ENCODE results near the gene SMURF1.

The SMURF1 gene

DNA sequence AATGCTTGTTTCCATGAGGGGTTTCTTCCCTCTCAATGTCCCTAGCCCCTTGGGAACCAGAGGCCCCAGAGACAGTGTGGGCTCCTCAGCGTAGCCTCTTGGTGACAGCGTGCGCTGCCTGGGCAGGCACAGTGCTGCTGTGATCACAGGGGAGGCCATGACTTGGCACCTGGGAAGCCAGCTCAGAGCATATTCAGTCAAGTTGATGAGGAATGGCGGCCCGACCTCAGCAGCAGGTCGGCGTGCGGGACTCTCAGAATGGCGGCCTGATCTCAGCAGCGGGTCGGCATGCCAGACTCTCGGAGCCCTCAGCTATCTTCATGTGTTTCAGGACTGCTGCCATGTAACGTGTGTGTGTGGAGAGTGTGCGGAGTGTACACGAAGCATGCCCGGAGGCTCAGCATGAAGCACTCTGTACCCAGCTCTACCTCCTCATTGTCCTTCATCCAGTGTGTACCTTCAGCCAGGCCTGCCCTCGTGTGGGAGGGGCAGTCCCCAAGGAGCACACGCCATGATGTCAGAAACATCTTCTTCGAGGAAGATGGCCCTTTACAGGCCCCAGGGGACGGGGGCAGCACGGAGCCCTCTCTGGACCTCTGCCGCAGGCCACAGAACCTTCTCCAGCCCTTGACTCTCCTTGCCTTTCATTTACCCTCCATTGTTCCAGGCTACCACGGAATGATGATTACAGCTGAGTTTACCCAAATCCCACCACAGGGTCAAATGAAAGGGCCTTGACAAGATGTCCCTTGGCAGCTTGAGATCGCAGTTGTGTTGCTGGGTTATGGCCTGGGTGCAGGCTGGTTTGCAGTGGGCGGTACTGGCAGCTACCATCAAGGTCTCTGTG is 130.4 kb downstream of the SMURF1 start:
- no peak for TF ChIP-seq CTCF (IDR thresholded peaks at IDR 0.05; ENCODE audit: insufficient read depth, low read depth, low read length, missing control alignments)
- DNase-seq (ENCODE audit: low read depth) = no peak
- H3K4me3 ChIP-seq (ENCODE audit: low read length) = no peak overlapping the region

DNA sequence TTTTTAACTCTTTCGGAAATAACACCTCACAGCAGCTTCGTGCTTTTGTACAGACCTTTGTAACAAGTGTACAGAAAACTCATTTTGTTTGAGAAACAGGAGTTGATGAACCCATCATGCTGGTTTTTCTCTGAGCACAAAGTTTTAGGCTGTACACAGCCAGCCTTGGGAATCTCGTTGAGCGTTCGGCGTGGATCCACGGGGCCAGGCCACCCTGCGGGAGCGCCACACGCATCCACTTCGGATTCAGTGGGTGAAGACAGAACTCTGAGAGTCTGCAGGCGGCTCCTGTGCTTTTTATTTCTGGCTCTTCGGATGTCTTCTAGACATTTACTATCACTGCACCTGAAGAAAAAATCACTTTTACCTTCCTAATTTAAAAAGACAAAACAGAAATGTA is 131.2 kb downstream of the SMURF1 start:
- no peak overlapping the region for H3K4me3 ChIP-seq (ENCODE audit: low read length)
- no peak for TF ChIP-seq CTCF (IDR thresholded peaks at IDR 0.05; ENCODE audit: insufficient read depth, low read depth, low read length, missing control alignments)
- no peak for DNase-seq (ENCODE audit: low read depth)

DNA sequence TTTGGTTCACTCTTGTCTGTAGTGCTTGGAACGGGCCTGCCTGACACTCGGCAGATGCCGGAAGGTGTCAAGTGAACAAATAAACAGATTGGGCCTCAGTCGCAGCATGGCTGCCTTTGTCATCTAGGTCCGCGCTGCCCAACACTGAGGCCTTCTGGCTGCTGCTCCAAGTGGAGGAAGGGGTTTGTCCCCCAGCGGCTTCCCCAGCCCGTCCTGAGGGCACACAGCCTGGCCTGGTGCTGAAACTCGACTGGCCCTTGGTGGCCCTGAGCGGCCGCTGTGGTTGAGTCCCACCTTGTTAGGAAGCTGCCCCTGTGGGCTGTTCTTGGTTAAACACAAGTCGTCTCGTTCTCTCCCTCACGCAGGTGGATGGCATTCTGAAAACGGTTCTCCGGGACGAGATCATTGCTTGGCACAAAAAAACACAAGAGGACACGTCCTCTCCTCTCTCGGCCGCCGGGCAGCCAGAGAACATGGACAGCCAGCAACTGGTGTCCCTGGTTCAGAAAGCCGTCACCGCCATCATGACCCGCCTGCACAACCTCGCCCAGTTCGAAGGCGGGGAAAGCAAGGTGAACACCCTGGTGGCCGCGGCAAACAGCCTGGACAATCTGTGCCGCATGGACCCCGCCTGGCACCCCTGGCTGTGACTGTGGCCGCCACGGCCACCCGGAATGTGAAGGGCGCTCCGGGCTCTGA is 132.1 kb downstream of the SMURF1 start:
- DNase-seq (ENCODE audit: low read depth) = no peak
- H3K4me3 ChIP-seq (ENCODE audit: low read length) = no peak overlapping the region
- no peak for TF ChIP-seq CTCF (IDR thresholded peaks at IDR 0.05; ENCODE audit: insufficient read depth, low read depth, low read length, missing control alignments)

DNA sequence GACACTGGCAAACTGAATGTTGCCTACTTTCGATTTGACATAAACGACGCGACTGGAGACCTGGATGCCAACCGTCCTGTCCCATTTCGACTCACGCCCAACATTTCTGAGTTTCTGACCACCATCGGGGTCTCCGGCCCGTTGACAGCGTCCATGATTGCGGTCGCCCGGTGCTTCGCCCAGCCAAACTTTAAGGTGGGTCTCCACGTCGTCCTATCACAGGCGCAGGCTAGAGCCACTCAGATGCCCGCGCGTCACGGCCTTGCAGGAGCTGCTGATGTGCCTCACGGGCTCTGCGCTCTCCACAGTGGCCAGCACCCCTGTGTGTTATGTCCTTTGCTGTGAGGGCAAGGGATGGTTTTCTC is 132.6 kb downstream of the SMURF1 start:
- DNase-seq (ENCODE audit: low read depth) = no peak
- H3K4me3 ChIP-seq (ENCODE audit: low read length) = no peak overlapping the region
- TF ChIP-seq CTCF (IDR thresholded peaks at IDR 0.05; ENCODE audit: insufficient read depth, low read depth, low read length, missing control alignments) = no peak

GRCh38 chr7:99010281-99010680 is 133.6 kb downstream of the SMURF1 start:
- no peak for TF ChIP-seq CTCF (IDR thresholded peaks at IDR 0.05; ENCODE audit: insufficient read depth, low read depth, low read length, missing control alignments)
- DNase-seq (ENCODE audit: low read depth) = no peak
- no peak overlapping the region for H3K4me3 ChIP-seq (ENCODE audit: low read length)

GRCh38 chr7:99008921-99009530 is 134.9 kb downstream of the SMURF1 start:
- TF ChIP-seq CTCF (IDR thresholded peaks at IDR 0.05; ENCODE audit: insufficient read depth, low read depth, low read length, missing control alignments) = no peak
- no peak for DNase-seq (ENCODE audit: low read depth)
- no peak overlapping the region for H3K4me3 ChIP-seq (ENCODE audit: low read length)

All from epithelial cell of esophagus (primary cell).